C4-2B (cell line): ENCODE measurements around the gene COX4I2.

Experiments used
- H3K27ac ChIP-seq: fragments of 450-650 bp; 2 replicates; pipeline ENCODE4 v1.5.1; 2017
- ZFX ChIP-seq: fragments of 450-650 bp; IDR thresholded peaks from 2 replicates; pipeline ENCODE4 v1.6.1; 2017
- TF ChIP-seq, protein P1 (sequence below): fragments of 450-650 bp; conservative IDR thresholded peaks from 2 replicates; pipeline ENCODE4 v1.5.1; 2017; ENCODE audit warnings: mild to moderate bottlenecking

COX4I2 gene

DNA sequence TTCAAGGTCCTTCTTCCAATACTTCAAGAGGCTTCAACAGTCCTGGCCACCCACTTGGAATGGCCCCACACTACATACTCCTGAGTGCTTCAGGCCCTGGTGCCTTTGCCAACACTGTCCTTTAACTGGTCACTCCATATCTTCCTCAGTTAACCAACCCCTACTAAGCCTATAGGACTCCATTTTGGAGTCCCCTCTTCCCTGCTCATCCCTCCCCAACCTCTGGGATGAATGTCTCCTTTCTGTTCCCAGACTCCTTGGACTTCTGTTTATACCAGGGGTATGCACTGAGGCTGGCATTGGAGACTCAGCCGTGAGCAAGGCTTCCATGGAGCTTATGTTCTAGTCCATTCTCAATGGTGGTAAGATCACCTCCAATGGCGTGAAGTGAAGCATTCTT lies 33.6 kb downstream of the COX4I2 start:
- H3K27ac ChIP-seq = no peak overlapping the region
- no peak for TF ChIP-seq ZFX

DNA sequence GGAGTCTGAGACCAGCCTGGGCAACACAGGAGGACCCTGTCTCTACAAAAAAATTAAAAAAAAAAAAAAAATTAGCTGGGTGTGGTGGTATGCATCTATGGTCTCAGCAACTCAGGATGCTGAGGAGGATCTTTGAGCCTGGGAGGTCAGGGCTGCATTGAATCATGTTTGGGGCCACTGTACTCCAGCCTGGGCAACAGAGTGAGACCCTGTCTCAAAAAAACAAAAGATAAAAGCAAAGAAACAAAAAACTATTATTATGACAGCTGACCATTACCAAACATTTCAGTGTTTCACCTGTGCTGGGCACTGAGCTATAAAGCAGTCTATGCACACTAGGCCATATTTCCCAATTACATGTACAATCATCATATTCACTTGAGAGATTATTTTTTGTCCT lies 35.7 kb downstream of the COX4I2 start:
- TF ChIP-seq, protein P1, sequence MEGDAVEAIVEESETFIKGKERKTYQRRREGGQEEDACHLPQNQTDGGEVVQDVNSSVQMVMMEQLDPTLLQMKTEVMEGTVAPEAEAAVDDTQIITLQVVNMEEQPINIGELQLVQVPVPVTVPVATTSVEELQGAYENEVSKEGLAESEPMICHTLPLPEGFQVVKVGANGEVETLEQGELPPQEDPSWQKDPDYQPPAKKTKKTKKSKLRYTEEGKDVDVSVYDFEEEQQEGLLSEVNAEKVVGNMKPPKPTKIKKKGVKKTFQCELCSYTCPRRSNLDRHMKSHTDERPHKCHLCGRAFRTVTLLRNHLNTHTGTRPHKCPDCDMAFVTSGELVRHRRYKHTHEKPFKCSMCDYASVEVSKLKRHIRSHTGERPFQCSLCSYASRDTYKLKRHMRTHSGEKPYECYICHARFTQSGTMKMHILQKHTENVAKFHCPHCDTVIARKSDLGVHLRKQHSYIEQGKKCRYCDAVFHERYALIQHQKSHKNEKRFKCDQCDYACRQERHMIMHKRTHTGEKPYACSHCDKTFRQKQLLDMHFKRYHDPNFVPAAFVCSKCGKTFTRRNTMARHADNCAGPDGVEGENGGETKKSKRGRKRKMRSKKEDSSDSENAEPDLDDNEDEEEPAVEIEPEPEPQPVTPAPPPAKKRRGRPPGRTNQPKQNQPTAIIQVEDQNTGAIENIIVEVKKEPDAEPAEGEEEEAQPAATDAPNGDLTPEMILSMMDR = no peak
- TF ChIP-seq ZFX = no peak
- H3K27ac ChIP-seq = no peak overlapping the region

DNA sequence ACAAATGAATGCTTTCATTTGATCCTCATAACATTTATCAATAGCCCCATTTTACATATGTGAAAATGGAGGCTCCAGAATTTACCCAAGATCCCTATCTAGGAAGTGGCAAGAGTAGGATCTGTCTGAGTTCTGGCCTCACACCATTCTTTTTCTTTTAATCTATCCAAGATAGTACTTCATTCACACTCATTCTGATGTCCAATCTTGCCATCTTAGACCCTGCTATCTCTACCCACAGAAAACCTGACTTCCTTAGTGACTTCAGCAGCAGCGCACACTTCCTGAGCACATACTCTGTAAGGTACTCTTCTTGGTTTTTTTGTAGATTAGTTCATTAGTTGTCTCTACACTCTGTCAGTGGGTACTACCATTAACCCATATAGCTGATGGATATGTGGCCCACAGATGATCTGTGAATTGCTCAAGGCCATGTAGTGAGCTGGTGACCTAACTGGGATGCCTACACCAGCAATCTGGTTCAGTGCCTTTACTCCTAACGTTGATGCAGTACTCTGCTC lies 36.3 kb downstream of the COX4I2 start:
- TF ChIP-seq, protein P1 = no peak
- TF ChIP-seq ZFX = no peak
- no peak overlapping the region for H3K27ac ChIP-seq

DNA sequence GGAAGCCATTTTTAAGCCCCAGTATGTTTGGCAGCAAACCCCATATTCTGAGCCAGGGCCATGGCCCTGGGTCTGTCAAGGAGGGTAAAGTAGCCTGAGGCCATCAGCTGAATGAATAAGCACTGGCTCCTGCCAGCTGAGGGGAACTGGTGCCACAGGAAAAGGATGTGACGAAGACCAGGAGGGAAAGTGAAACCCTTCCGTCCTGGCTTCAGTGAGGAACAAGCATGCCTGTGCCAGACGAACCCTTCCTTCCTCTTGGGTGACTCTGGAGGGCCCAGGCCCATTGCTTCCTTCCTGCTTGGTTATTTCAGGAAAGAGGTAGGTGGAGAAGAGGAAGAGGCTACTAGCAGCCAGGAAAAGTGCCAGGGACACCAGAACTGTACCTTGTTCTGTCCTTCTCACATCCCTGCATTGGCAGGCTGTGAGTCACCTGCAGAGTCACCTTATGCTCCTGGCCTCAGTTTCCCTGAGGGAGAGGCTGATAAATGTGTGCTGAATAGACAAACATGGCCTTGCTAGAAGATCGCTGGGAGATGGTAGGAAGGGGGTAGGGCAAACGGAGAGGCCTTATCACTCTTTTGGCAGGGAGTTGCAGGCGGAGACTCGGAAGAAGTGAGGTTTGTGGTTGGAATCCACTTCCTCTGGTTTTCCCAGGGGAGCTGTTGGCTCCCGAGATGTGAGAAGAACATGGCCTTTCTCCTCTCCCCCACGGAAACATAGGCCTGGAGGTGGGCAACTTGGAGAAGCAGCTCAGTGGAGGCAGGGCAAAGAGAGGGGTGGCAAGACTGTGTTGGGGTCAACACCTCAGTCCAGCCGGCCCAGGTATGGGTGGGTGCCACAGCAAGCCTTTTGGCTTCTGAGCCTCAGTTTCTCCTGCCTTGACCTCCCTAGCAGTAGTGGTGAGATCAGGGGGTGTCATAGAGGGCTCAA lies 37.4 kb downstream of the COX4I2 start:
- no peak for TF ChIP-seq ZFX
- TF ChIP-seq, protein P1 = no peak
- H3K27ac ChIP-seq = peak overlapping the region; percentile 41

DNA sequence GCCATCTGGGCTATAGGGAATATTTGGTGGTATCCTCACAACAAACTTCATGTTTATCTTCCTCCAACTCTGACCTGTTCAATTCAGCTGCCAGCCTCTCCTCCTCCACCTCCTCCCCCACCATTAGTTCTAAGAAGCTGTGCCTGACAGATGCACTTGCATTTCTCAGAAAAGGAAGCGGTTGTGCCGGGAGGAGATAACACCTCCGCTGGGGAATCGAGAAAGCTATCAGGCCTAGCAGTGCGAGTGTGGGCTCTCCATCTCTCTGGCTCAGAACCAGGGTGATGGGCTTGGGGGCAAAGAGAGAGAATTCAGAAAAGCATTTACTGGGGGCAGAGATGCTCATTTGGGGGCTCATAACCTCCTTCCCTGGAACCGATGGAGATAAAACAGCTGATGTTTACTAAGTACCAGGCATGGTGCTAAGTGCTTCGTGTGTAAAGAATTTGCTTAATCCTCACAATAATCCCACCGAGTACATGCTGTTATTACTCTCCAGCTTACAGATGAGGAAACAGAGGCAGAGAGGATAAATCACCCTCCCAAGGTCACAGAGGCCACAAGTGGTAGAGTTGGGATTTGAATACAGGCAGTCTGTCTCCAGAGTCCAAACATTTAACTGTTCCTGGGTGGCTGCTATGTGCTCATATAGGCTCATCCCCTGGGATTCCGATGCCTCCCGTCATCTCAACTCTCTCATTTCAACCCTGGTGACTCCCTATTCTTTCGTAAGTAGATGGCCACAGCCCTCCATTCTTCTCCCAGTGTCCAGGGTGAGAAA lies 38.3 kb downstream of the COX4I2 start:
- TF ChIP-seq, protein P1 = no peak
- TF ChIP-seq ZFX = no peak
- H3K27ac ChIP-seq = peak overlapping the region; percentile 41

DNA sequence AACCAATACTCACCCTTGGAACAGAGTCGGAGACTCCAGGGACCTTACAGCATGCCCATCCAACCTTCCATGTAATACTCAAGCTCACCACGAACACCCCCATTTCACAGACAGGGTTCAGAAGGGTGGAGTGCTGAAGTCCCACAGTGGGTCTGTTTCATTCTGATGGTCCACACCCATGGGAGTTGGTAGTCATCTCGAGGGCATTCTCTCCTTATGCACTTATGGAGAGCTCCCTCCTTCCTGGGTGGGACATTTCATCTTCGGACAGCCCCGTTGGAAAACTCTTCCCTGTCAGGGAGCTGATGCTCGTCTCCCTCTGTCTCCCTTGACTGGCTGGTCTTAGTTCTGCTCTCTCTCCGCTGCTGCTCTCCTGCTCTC lies 38.9 kb downstream of the COX4I2 start:
- no peak overlapping the region for H3K27ac ChIP-seq
- TF ChIP-seq, protein P1 = no peak

DNA sequence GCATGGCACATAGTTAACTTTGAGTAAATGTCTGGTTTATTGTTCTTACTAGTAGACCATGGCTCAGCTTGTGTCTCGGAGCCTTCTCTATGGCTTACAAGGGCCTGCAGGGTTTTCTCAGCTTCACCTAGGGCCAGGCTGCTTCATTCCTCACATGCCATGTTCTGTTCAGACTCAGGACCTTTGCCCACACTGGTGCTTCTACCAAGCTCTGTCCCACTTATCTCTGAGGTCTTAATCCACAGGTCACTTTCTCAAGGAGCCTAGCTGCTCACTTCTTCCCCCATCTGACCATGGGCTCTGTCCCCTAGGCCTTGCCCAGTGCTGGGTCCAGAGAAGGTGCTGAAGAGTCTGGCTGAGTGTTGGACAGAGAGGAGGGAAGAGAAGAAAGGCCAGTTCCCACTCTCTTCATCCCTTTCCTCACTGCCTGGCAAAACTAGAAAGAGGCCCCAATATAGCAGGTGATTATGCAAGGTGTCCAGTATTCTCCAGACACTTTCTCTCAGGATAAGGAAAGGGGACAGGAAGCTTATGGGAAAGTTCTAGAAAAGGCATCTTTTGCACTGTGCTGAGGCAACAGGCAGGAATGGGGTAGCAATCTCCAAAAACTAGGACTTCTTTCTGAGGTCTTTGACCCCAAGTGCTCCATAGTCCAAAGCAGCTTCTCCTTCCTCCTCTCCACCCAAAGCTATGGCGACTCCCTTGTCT lies 40.0 kb downstream of the COX4I2 start:
- TF ChIP-seq, protein P1 = no peak
- TF ChIP-seq ZFX = no peak
- H3K27ac ChIP-seq = peak overlapping the region; percentile 87
